Neural cell (in vitro differentiated cells): ENCODE results near the gene HTR7.

Experiments
- EP300 ChIP-seq: fragments of 450-650 bp; conservative IDR thresholded peaks from 2 replicates; pipeline ENCODE4 v1.6.1; 2014; ENCODE audit warnings: antibody characterized with exemption, mild to moderate bottlenecking, moderate library complexity; ENCODE audit not compliant: poor library complexity, severe bottlenecking
- MXI1 ChIP-seq: fragments of 450-650 bp; conservative IDR thresholded peaks from 2 replicates; pipeline ENCODE4 v1.6.1; 2014; ENCODE audit warnings: antibody characterized with exemption, mild to moderate bottlenecking; ENCODE audit not compliant: poor library complexity, severe bottlenecking
- POLR2AphosphoS5 ChIP-seq: IDR thresholded peaks from 2 replicates; pipeline ENCODE4 v1.6.1; 2012
- RAD21 ChIP-seq: fragments of 450-650 bp; conservative IDR thresholded peaks from 2 replicates; pipeline ENCODE4 v1.6.1; 2014; ENCODE audit warnings: antibody characterized with exemption, mild to moderate bottlenecking, moderate library complexity
- SMC3 ChIP-seq: fragments of 450-650 bp; conservative IDR thresholded peaks from 2 replicates; pipeline ENCODE4 v1.6.1; 2014; ENCODE audit warnings: antibody characterized with exemption, mild to moderate bottlenecking, moderate library complexity; ENCODE audit not compliant: poor library complexity
- TAF1 ChIP-seq: IDR thresholded peaks from 2 replicates; pipeline ENCODE4 v1.6.1; 2012; ENCODE audit warnings: low read depth
- TF ChIP-seq, protein P1 (sequence below): fragments of 450-650 bp; IDR thresholded peaks from 2 replicates; pipeline ENCODE4 v1.5.1; 2014; ENCODE audit warnings: antibody characterized with exemption, mild to moderate bottlenecking, moderate library complexity; ENCODE audit not compliant: poor library complexity, severe bottlenecking
- TF ChIP-seq, protein P2 (sequence below): IDR thresholded peaks from 2 replicates; pipeline ENCODE4 v1.6.1; 2012; ENCODE audit warnings: borderline replicate concordance

DNA sequence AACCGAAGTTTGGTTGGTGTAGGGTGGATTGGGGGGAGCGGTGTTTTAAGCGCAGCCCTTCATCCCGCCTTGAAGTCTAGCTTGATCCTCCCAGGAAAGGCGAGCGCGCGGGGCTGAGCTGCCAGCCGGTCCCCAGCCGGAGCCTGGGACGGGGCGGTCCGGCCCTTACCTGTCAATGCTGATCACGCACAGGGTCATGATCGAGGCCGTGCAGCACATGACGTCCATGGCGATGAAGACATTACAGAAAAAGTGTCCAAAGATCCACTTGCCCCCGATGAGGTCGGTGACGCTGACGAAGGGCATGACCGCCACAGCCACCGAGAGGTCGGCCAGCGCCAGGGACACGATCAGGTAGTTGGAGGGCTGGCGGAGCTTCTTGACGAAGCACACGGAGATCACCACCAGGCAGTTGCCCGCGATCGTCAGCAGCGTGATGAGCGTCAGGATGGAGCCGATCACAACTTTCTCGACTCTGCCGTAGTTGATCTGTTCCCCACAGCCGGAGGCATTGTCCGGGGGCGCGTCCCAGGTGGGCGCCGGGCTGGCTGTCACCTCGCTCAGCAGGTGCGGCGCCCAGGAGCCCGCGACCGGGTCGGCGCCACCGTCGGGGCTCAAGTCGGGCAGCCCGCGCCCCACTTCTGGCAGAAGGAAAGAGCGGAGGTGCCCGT is 740 bp downstream of the HTR7 start:
- TF ChIP-seq SMC3 (no peak), EP300 (no peak), POLR2AphosphoS5 (no peak), MXI1 (no peak), TAF1 (no peak), RAD21 (no peak)
- TF ChIP-seq, protein P1, sequence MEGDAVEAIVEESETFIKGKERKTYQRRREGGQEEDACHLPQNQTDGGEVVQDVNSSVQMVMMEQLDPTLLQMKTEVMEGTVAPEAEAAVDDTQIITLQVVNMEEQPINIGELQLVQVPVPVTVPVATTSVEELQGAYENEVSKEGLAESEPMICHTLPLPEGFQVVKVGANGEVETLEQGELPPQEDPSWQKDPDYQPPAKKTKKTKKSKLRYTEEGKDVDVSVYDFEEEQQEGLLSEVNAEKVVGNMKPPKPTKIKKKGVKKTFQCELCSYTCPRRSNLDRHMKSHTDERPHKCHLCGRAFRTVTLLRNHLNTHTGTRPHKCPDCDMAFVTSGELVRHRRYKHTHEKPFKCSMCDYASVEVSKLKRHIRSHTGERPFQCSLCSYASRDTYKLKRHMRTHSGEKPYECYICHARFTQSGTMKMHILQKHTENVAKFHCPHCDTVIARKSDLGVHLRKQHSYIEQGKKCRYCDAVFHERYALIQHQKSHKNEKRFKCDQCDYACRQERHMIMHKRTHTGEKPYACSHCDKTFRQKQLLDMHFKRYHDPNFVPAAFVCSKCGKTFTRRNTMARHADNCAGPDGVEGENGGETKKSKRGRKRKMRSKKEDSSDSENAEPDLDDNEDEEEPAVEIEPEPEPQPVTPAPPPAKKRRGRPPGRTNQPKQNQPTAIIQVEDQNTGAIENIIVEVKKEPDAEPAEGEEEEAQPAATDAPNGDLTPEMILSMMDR, result no peak
- TF ChIP-seq, protein P2, sequence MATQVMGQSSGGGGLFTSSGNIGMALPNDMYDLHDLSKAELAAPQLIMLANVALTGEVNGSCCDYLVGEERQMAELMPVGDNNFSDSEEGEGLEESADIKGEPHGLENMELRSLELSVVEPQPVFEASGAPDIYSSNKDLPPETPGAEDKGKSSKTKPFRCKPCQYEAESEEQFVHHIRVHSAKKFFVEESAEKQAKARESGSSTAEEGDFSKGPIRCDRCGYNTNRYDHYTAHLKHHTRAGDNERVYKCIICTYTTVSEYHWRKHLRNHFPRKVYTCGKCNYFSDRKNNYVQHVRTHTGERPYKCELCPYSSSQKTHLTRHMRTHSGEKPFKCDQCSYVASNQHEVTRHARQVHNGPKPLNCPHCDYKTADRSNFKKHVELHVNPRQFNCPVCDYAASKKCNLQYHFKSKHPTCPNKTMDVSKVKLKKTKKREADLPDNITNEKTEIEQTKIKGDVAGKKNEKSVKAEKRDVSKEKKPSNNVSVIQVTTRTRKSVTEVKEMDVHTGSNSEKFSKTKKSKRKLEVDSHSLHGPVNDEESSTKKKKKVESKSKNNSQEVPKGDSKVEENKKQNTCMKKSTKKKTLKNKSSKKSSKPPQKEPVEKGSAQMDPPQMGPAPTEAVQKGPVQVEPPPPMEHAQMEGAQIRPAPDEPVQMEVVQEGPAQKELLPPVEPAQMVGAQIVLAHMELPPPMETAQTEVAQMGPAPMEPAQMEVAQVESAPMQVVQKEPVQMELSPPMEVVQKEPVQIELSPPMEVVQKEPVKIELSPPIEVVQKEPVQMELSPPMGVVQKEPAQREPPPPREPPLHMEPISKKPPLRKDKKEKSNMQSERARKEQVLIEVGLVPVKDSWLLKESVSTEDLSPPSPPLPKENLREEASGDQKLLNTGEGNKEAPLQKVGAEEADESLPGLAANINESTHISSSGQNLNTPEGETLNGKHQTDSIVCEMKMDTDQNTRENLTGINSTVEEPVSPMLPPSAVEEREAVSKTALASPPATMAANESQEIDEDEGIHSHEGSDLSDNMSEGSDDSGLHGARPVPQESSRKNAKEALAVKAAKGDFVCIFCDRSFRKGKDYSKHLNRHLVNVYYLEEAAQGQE, result no peak
